Panc1 (cell line): ENCODE data around the gene CCDC90B. TPM values are rescaled to one million over a fixed set of nuclear protein-coding genes. Genes with fewer than 3 reads are reported as not detected.

Experiments used
- ATAC-seq: fragments of 200-7000 bp; cut with Tn5 transposase; 2 replicates; pipeline ENCODE4 v1.9.1; 2020; ENCODE audit warnings: mild to moderate bottlenecking, moderate library complexity
- Bru-seq: library from RNA; stranded (reverse); fragments of 400-500 nt; gene quantifications from one replicate; lab custom pipeline; 2021; lab: Mats Ljungman, UMichigan
- BruChase-seq, 2 experiments: library from RNA; stranded (reverse); fragments of 400-500 nt; gene quantifications; one replicate each; lab custom pipeline; 2021; lab: Mats Ljungman, UMichigan
- BruUV-seq: library from RNA; stranded (reverse); fragments of 400-500 nt; replicated peaks from 2 replicates; lab custom pipeline; 2021; lab: Mats Ljungman, UMichigan
- CTCF ChIA-PET: fragments of 300-600 bp; sonication (Branson Sonifier 250); formaldehyde crosslinking; loops from one replicate; lab custom pipeline; 2022; ENCODE audit warnings: antibody characterized with exemption; lab: Charles Lee
- POLR2A ChIA-PET: fragments of 300-600 bp; sonication (Branson Sonifier 250); formaldehyde crosslinking; loops from one replicate; lab custom pipeline; 2022; ENCODE audit warnings: antibody characterized with exemption; lab: Charles Lee
- DNase-seq: peaks from one replicate; pipeline ENCODE4 v3.0.0-alpha.2; 2010; ENCODE audit warnings: low read depth, low spot score
- H3K27ac ChIP-seq: 2 replicates; pipeline ENCODE4 v1.5.1; 2011; ENCODE audit warnings: mild to moderate bottlenecking, low read length, inconsistent platforms
- H3K27me3 ChIP-seq: fragments of 200-500 bp; sonication (Bioruptor generic); 2 replicates; pipeline ENCODE4 v1.6.0; 2014; ENCODE audit warnings: low read length, inconsistent platforms; ENCODE audit not compliant: control insufficient read depth, insufficient read depth
- H3K36me3 ChIP-seq: fragments of 200-500 bp; sonication (Bioruptor generic); 2 replicates; pipeline ENCODE4 v1.5.1; 2014; ENCODE audit warnings: inconsistent platforms, mild to moderate bottlenecking, low read length, moderate library complexity; ENCODE audit not compliant: control insufficient read depth, insufficient read depth
- H3K4me1 ChIP-seq: 2 replicates; pipeline ENCODE4 v1.5.1; 2011; ENCODE audit warnings: inconsistent platforms, mild to moderate bottlenecking, low read length, moderate library complexity; ENCODE audit not compliant: control insufficient read depth, insufficient read depth
- H3K4me3 ChIP-seq, 2 experiments: 2 replicates each; pipeline ENCODE4 v1.5.1; 2011 to 2012; ENCODE audit warnings: low read depth in 2 of 2, low read length in 2 of 2, mild to moderate bottlenecking in 2 of 2, inconsistent platforms in 1 of 2, moderate library complexity in 1 of 2
- H3K9me3 ChIP-seq: fragments of 200-500 bp; sonication (Bioruptor generic); 2 replicates; pipeline ENCODE4 v1.5.1; 2014; ENCODE audit warnings: low read depth, mild to moderate bottlenecking, inconsistent platforms, low read length, moderate library complexity; ENCODE audit not compliant: control insufficient read depth, insufficient read depth
- CTCF ChIP-seq: fragments of 450-650 bp; IDR thresholded peaks from 2 replicates; pipeline ENCODE4 v1.5.1; 2017; ENCODE audit warnings: mild to moderate bottlenecking
- POLR2AphosphoS5 ChIP-seq: IDR thresholded peaks from 2 replicates; pipeline ENCODE4 v1.6.1; 2012; ENCODE audit warnings: mild to moderate bottlenecking, low read depth, low read length, moderate library complexity
- REST ChIP-seq, 2 experiments: IDR thresholded peaks; 2 replicates each; pipeline ENCODE4 v1.6.1; 2011 to 2012; ENCODE audit warnings: low read depth in 2 of 2, control low read depth in 1 of 2, low read length in 1 of 2, mild to moderate bottlenecking in 1 of 2, moderate library complexity in 1 of 2; ENCODE audit not compliant: insufficient read depth in 1 of 2
- SIN3A ChIP-seq: IDR thresholded peaks from 2 replicates; pipeline ENCODE4 v1.6.1; 2012; ENCODE audit warnings: low read depth, mild to moderate bottlenecking, low read length, moderate library complexity, borderline replicate concordance; ENCODE audit not compliant: insufficient read depth
- TCF7L2 ChIP-seq: IDR thresholded peaks from 2 replicates; pipeline ENCODE4 v1.6.1; 2011; ENCODE audit warnings: mild to moderate bottlenecking, low read depth, low read length, inconsistent platforms
- in situ Hi-C: cut with HindIII; loops from 2 replicates; pipeline ENCODE4 v1.10.0; 2016; ENCODE audit warnings: low sequenced_read_pairs, low pct_unique_long_range_greater_than_20kb
- intact Hi-C: fragments of 100-400 bp; cut with micrococcal nuclease; formaldehyde crosslinking; loops from one replicate; pipeline ENCODE4 v1.10.0; 2022; ENCODE audit not compliant: unreplicated experiment
- long read RNA-seq: library from polyadenylated mRNA; unstranded; transcript quantifications from one replicate; pipeline ENCODE4 v2.0.0, GENCODE V29; 2021; ENCODE audit not compliant: unreplicated experiment
- polyA plus RNA-seq: library from polyadenylated mRNA; unstranded; fragments of >200 nt; gene quantifications from one replicate; pipeline ENCODE4 v1.2.1, GENCODE V29; 2012; ENCODE audit warnings: missing spikeins; ENCODE audit not compliant: insufficient read length
- total RNA-seq: library from RNA; stranded (reverse); gene quantifications from one replicate; pipeline ENCODE4 v1.2.1, GENCODE V29; 2021; ENCODE audit not compliant: unreplicated experiment

The CCDC90B gene
- total RNA-seq = 41.9 TPM
- polyA plus RNA-seq = 30.8 TPM
- percentile 84 among the genes with signal in this experiment for Bru-seq, nascent RNA
- BruChase-seq, experiment 1, labeled RNA remaining after a 2-hour chase = percentile 82 among the genes with signal in this experiment
- percentile 78 among the genes with signal in this experiment for BruChase-seq, experiment 2, labeled RNA remaining after a 6-hour chase
- long read RNA-seq, full-length matches to known transcripts = 52 of 69 reads
- long read RNA-seq, partial matches to known transcripts = 4 of 69 reads
- long read RNA-seq, other reads (novel, unspliced or antisense) = 13 of 69 reads

GRCh38 chr11:83285771-83286528 is at the start of gene CCDC90B:
TSS of gene CCDC90B (minus strand) at chr11:83286367. CDS start at chr11:83285972, 395 bp downstream.
- peak; percentile 98 for ATAC-seq
- Histone ChIP-seq H3K4me3 (peak within 1 kb of the TSS; percentile 79 to 99), H3K36me3 (no peaks in the 10 kb centered on the region), H3K4me1 (peaks cover 12% of the 10 kb centered on the region), H3K27ac (peak within 1 kb of the TSS; percentile 95), H3K9me3 (no peaks in the 10 kb centered on the region), H3K27me3 (no peaks in the 10 kb centered on the region)
- ChIA-PET CTCF (no interaction called here), POLR2A (interaction anchor here (0.6 kb wide), 1 partner anchor 384 kb away, joined by 4 read pairs; no protein-coding TSS in a partner anchor)
- intact Hi-C loops = loop anchor here (10.0 kb wide), 1 partner anchor 381 kb away; the partner anchor contains the start of genes DDIAS and PRCP
- TF ChIP-seq REST (IDR thresholded peaks at IDR 0.05; ENCODE audit: insufficient read depth in 1 of 2, low read depth in 2 of 2, low read length in 1 of 2) = 0 out of 4 replicates have a peak, but pooled peaks of 1 of the 2 experiments have one; percentile 7
- peak; percentile 80; the same call in 1 of the 2 replicates for TF ChIP-seq CTCF
- TF ChIP-seq POLR2AphosphoS5 = peak; percentile 94
- peak; percentile 60 for TF ChIP-seq TCF7L2
- TF ChIP-seq SIN3A = peak; percentile 94
- peak; percentile 96 for DNase-seq
- in situ Hi-C loops = no loop called here
- no TSS peak for BruUV-seq

GRCh38 chr11:83335446-83336070 is 49.4 kb upstream of the CCDC90B start:
- ChIA-PET CTCF (no interaction called here), POLR2A (no interaction called here)
- no peak for TF ChIP-seq SIN3A
- no peak for TF ChIP-seq CTCF
- TF ChIP-seq POLR2AphosphoS5 = no peak
- no peak for TF ChIP-seq REST (IDR thresholded peaks at IDR 0.05; ENCODE audit: insufficient read depth in 1 of 2, low read depth in 2 of 2, low read length in 1 of 2)
- TF ChIP-seq TCF7L2 = no peak
- Histone ChIP-seq H3K27me3 (no peaks in the 10 kb centered on the region), H3K9me3 (no peaks in the 10 kb centered on the region), H3K4me1 (no peaks in the 10 kb centered on the region), H3K27ac (no peak overlapping the region), H3K36me3 (no peaks in the 10 kb centered on the region), H3K4me3 (no peak overlapping the region)
- in situ Hi-C loops (no loop called here), intact Hi-C loops (no loop called here)
- BruUV-seq = no TSS peak
- DNase-seq (no peak), ATAC-seq (no peak)
